Amniotic epithelial cell (primary cell): ENCODE results near the gene NPTX2.
"Not testable (repeated sequence)": the region's sequence is repeated elsewhere in the genome, so short reads cannot be mapped to it uniquely, and the experiment has no call there.

Experiments
- DNase-seq: peaks from one replicate; pipeline ENCODE4 v3.0.0-alpha.2; 2010; ENCODE audit warnings: low read depth

The NPTX2 gene

GRCh38 chr7:98617051-98617959 is at the start of gene NPTX2:
Gene NPTX2 (plus strand): TSS chr7:98617285. CDS start chr7:98617462, 177 bp downstream.
- DNase-seq, result no peak

- no peak for DNase-seq
Observed at GRCh38 chr7:98567991-98568390, 49.1 kb upstream of the NPTX2 start.

GRCh38 chr7:98568891-98569290 is 48.2 kb upstream of the NPTX2 start:
- no peak for DNase-seq

GRCh38 chr7:98569691-98570337 is 47.3 kb upstream of the NPTX2 start:
- no peak for DNase-seq

- no peak for DNase-seq
Observed at GRCh38 chr7:98571006-98571405, 46.1 kb upstream of the NPTX2 start.

GRCh38 chr7:98571986-98572385 is 45.1 kb upstream of the NPTX2 start:
- DNase-seq, result no peak

- DNase-seq, result not testable (repeated sequence)
Observed at GRCh38 chr7:98572716-98573115, 44.4 kb upstream of the NPTX2 start.

- no peak for DNase-seq
Observed at GRCh38 chr7:98573816-98574215, 43.3 kb upstream of the NPTX2 start.

- no peak for DNase-seq
Observed at GRCh38 chr7:98575878-98576277, 41.2 kb upstream of the NPTX2 start.

- DNase-seq, result no peak
Observed at GRCh38 chr7:98584830-98585229, 32.3 kb upstream of the NPTX2 start.

GRCh38 chr7:98591926-98592325 is 25.2 kb upstream of the NPTX2 start:
- no peak for DNase-seq

GRCh38 chr7:98594348-98594747 is 22.7 kb upstream of the NPTX2 start:
- no peak for DNase-seq

- no peak for DNase-seq
Observed at GRCh38 chr7:98594787-98595186, 22.3 kb upstream of the NPTX2 start.

- DNase-seq, result no peak
Observed at GRCh38 chr7:98598846-98599615, 18.1 kb upstream of the NPTX2 start.

- DNase-seq, result no peak
Observed at GRCh38 chr7:98599886-98600285, 17.2 kb upstream of the NPTX2 start.

- no peak for DNase-seq
Observed at GRCh38 chr7:98602755-98603398, 14.2 kb upstream of the NPTX2 start.

- DNase-seq, result no peak
Observed at GRCh38 chr7:98603399-98603788, 13.7 kb upstream of the NPTX2 start.

- DNase-seq, result peak; percentile 16
Observed at GRCh38 chr7:98613601-98614425, 3.3 kb upstream of the NPTX2 start.

- DNase-seq, result no peak
Observed at GRCh38 chr7:98616381-98617050, 569 bp upstream of the NPTX2 start.

- no peak for DNase-seq
Observed at GRCh38 chr7:98617960-98618418, 904 bp downstream of the NPTX2 start.

- no peak for DNase-seq
Observed at GRCh38 chr7:98618786-98619185, 1.7 kb downstream of the NPTX2 start.
